Subcutaneous adipose tissue (tissue), 4 donors: ENCODE measurements around the gene RAPGEF6. TPM values are rescaled to one million over a fixed set of nuclear protein-coding genes. Genes with fewer than 3 reads are reported as not detected.

Experiments used
- CTCF ChIP-seq: fragments of 450-650 bp; IDR thresholded peaks from one replicate; pipeline ENCODE4 v1.5.1; 2016; ENCODE audit warnings: low read depth, mild to moderate bottlenecking, control low read depth, antibody characterized with exemption, moderate library complexity
- total RNA-seq, 4 donors: library from RNA; depleted of rRNA; stranded (reverse); fragments of >200 nt; gene quantifications; one replicate each; pipeline ENCODE4 v1.1.0, GENCODE V29; 2016

Gene RAPGEF6
- total RNA-seq, 4 donors from 2014 or later = 18.1 to 26.6 (median 22.0) TPM

GRCh38 chr5:131633830-131634229, 1.2 kb downstream of the RAPGEF6 start:
- no peak for TF ChIP-seq CTCF

GRCh38 chr5:131630963-131631350, 4.1 kb downstream of the RAPGEF6 start:
- no peak for TF ChIP-seq CTCF

- no peak for TF ChIP-seq CTCF
Observed at GRCh38 chr5:131630208-131630962, 4.6 kb downstream of the RAPGEF6 start.

- no peak for TF ChIP-seq CTCF
Observed at GRCh38 chr5:131628990-131629389, 6.0 kb downstream of the RAPGEF6 start.

GRCh38 chr5:131627207-131627865, 7.7 kb downstream of the RAPGEF6 start:
- no peak for TF ChIP-seq CTCF

- no peak for TF ChIP-seq CTCF
Observed at GRCh38 chr5:131622633-131623032, 12.4 kb downstream of the RAPGEF6 start.

GRCh38 chr5:131619102-131619501, 15.9 kb downstream of the RAPGEF6 start:
- TF ChIP-seq CTCF = no peak
